GM15510 (cell line): ENCODE measurements around the gene COL20A1.

Experiments
- POLR2A ChIP-seq: IDR thresholded peaks from 3 replicates; pipeline ENCODE4 v1.6.1; 2011; ENCODE audit warnings: borderline replicate concordance; ENCODE audit not compliant: insufficient read length; ENCODE audit errors: extremely low read depth

The COL20A1 gene

GRCh38 chr20:63292904-63293303, at the start of gene COL20A1:
COL20A1 (plus strand) TSS chr20:63293186; CDS start chr20:63295108, 1,922 bp downstream.
- TF ChIP-seq POLR2A: no peak

- TF ChIP-seq POLR2A: no peak
These were observed 49.3 kb upstream of the COL20A1 start for GRCh38 chr20:63243604-63244247.

- TF ChIP-seq POLR2A: no peak
These were observed 48.5 kb upstream of the COL20A1 start for GRCh38 chr20:63244468-63244867.

- TF ChIP-seq POLR2A: no peak
These were observed 46.3 kb upstream of the COL20A1 start for GRCh38 chr20:63246490-63247288.

GRCh38 chr20:63247671-63248228, 45.2 kb upstream of the COL20A1 start:
- no peak for TF ChIP-seq POLR2A

GRCh38 chr20:63248835-63249591, 44.0 kb upstream of the COL20A1 start:
- TF ChIP-seq POLR2A: no peak

GRCh38 chr20:63249891-63250290, 43.1 kb upstream of the COL20A1 start:
- TF ChIP-seq POLR2A: no peak

- no peak for TF ChIP-seq POLR2A
These were observed 40.7 kb upstream of the COL20A1 start for GRCh38 chr20:63252284-63252711.

GRCh38 chr20:63253065-63253437, 39.9 kb upstream of the COL20A1 start:
- TF ChIP-seq POLR2A: no peak

- no peak for TF ChIP-seq POLR2A
These were observed 39.4 kb upstream of the COL20A1 start for GRCh38 chr20:63253438-63254231.

GRCh38 chr20:63254232-63254605, 38.8 kb upstream of the COL20A1 start, which contains the start of gene NKAIN4:
NKAIN4 (minus strand) TSS chr20:63254463; CDS start chr20:63254450, 13 bp downstream.
- no peak for TF ChIP-seq POLR2A

GRCh38 chr20:63254606-63255384, 38.2 kb upstream of the COL20A1 start:
- no peak for TF ChIP-seq POLR2A

- no peak for TF ChIP-seq POLR2A
These were observed 36.9 kb upstream of the COL20A1 start for GRCh38 chr20:63255931-63256704.
